Measurements from ENCODE around the gene POMGNT2.

DNA sequence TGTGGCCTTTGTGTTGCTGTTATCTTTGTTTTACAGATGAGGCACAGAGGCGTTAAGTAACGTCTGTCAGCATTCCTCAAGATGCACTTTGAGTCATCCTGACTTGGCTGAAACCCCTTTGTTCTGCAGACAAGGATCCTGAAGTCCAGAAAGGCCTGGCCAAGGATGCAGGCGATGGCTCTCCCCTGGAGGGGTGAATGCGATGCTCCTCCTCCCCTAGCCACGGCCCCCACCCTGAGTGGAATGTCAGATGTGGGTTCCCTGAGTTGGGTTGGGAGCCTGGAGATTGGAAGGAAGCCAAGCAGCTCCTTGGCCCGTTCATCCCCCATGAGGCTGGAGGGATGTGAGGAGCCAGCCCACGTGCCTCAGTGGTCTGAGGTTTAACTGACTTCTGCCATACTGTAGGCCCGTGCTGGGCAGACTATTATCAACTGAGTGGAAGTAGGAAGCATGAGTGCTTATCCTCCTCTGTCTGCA, 43.3 kb downstream of the POMGNT2 start:
- TF ChIP-seq CTCF (IDR thresholded peaks at IDR 0.05), result no peak
- TF ChIP-seq POLR2A (IDR thresholded peaks at IDR 0.05), result no peak
